ENCODE measurements around the gene SLC22A16. TPM values are rescaled to one million over a fixed set of nuclear protein-coding genes. Genes with fewer than 3 reads are reported as not detected.

SLC22A16 gene
- total RNA-seq, 4 donors from 2014 or later, result not detected

GRCh38 chr6:110434961-110435602, 41.3 kb downstream of the SLC22A16 start:
- in situ Hi-C loops (cut with MboI; ENCODE audit: low sequenced_read_pairs in 4 of 4), result no loop called here

GRCh38 chr6:110432285-110432900, 44.0 kb downstream of the SLC22A16 start:
- Histone ChIP-seq H3K27me3 (no peaks in the 10 kb centered on the region), H3K9me3 (no peaks in the 10 kb centered on the region), H3K36me3 (no peaks in the 10 kb centered on the region), H3K4me1 (no peaks in the 10 kb centered on the region), H3K4me3 (no peak overlapping the region), H3K27ac (no peak overlapping the region)
- intact Hi-C loops (cut with DNase I; ENCODE audit: low total_unique reads) (no loop called here), in situ Hi-C loops (cut with MboI; ENCODE audit: low sequenced_read_pairs in 4 of 4) (no loop called here)
- ATAC-seq (no peak), DNase-seq (no peak)
- TF ChIP-seq, protein P1, sequence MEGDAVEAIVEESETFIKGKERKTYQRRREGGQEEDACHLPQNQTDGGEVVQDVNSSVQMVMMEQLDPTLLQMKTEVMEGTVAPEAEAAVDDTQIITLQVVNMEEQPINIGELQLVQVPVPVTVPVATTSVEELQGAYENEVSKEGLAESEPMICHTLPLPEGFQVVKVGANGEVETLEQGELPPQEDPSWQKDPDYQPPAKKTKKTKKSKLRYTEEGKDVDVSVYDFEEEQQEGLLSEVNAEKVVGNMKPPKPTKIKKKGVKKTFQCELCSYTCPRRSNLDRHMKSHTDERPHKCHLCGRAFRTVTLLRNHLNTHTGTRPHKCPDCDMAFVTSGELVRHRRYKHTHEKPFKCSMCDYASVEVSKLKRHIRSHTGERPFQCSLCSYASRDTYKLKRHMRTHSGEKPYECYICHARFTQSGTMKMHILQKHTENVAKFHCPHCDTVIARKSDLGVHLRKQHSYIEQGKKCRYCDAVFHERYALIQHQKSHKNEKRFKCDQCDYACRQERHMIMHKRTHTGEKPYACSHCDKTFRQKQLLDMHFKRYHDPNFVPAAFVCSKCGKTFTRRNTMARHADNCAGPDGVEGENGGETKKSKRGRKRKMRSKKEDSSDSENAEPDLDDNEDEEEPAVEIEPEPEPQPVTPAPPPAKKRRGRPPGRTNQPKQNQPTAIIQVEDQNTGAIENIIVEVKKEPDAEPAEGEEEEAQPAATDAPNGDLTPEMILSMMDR (IDR thresholded peaks at IDR 0.05 in 4 of 5, conservative IDR thresholded peaks at IDR 0.05 in 1 of 5), result no peak

More at GRCh38 chr6:110434961-110435602, 41.3 kb downstream of the SLC22A16 start:
- Histone ChIP-seq H3K9me3 (no peaks in the 10 kb centered on the region), H3K27ac (no peak overlapping the region), H3K4me3 (no peak overlapping the region), H3K27me3 (no peaks in the 10 kb centered on the region), H3K36me3 (no peaks in the 10 kb centered on the region), H3K4me1 (no peaks in the 10 kb centered on the region)
- intact Hi-C loops (cut with DNase I; ENCODE audit: low total_unique reads), result no loop called here
- ATAC-seq, result no peak
- TF ChIP-seq, protein P1 (IDR thresholded peaks at IDR 0.05 in 4 of 5, conservative IDR thresholded peaks at IDR 0.05 in 1 of 5), result no peak
- TF ChIP-seq POLR2A (IDR thresholded peaks at IDR 0.05), result no peak
- no peak for DNase-seq

DNA sequence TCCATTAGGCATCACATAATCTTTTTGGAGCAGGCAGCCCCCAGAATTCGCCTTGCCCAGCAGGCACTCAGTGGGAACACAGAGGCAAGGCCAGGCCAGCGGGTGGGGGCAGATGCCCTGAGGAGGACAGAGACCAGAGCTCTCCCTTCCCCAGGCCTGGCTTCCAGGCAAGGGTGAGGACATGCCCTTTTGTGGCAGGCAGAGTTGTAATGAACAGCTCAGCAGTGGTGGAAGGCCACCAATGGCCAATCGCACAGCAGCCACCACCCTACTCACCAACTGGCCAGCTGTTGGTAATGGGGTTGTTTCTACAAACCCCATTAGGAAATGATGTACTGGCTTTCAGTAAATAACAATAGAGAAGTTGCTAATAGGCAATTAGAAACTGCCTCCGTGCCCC, 45.7 kb downstream of the SLC22A16 start:
- no peak overlapping the region for H3K4me3 ChIP-seq
- DNase-seq (no peak), ATAC-seq (no peak)
- intact Hi-C loops (cut with DNase I; ENCODE audit: low total_unique reads), result no loop called here
- in situ Hi-C loops (cut with MboI; ENCODE audit: low sequenced_read_pairs in 4 of 4), result no loop called here
- H3K27ac ChIP-seq, result no peak overlapping the region
- H3K4me1 ChIP-seq, result no peaks in the 10 kb centered on the region
- no peaks in the 10 kb centered on the region for H3K9me3 ChIP-seq
- TF ChIP-seq, protein P1 (IDR thresholded peaks at IDR 0.05 in 4 of 5, conservative IDR thresholded peaks at IDR 0.05 in 1 of 5), result no peak
- TF ChIP-seq POLR2A (IDR thresholded peaks at IDR 0.05), result no peak
- no peaks in the 10 kb centered on the region for H3K36me3 ChIP-seq
- no peaks in the 10 kb centered on the region for H3K27me3 ChIP-seq

- H3K4me1 ChIP-seq, result no peaks in the 10 kb centered on the region
- H3K36me3 ChIP-seq, result no peaks in the 10 kb centered on the region
- no peaks in the 10 kb centered on the region for H3K9me3 ChIP-seq
- DNase-seq (no peak), ATAC-seq (no peak)
- no peak for TF ChIP-seq POLR2A (IDR thresholded peaks at IDR 0.05)
- TF ChIP-seq, protein P1 (IDR thresholded peaks at IDR 0.05 in 4 of 5, conservative IDR thresholded peaks at IDR 0.05 in 1 of 5), result no peak
- no peaks in the 10 kb centered on the region for H3K27me3 ChIP-seq
- intact Hi-C loops (cut with DNase I; ENCODE audit: low total_unique reads), result no loop called here
- no peak overlapping the region for H3K4me3 ChIP-seq
- no peak overlapping the region for H3K27ac ChIP-seq
- in situ Hi-C loops (cut with MboI; ENCODE audit: low sequenced_read_pairs in 4 of 4), result no loop called here
These were observed 46.2 kb downstream of the SLC22A16 start for GRCh38 chr6:110430236-110430635.

All from gastrocnemius medialis (tissue), 4 donors.